GM19193 (cell line): ENCODE results near the gene GPATCH2L.

Source experiments
- POLR2A ChIP-seq: IDR thresholded peaks from 4 replicates; pipeline ENCODE4 v1.6.1; 2011; ENCODE audit not compliant: insufficient read depth, insufficient read length; ENCODE audit errors: extremely low read depth

GPATCH2L gene

DNA sequence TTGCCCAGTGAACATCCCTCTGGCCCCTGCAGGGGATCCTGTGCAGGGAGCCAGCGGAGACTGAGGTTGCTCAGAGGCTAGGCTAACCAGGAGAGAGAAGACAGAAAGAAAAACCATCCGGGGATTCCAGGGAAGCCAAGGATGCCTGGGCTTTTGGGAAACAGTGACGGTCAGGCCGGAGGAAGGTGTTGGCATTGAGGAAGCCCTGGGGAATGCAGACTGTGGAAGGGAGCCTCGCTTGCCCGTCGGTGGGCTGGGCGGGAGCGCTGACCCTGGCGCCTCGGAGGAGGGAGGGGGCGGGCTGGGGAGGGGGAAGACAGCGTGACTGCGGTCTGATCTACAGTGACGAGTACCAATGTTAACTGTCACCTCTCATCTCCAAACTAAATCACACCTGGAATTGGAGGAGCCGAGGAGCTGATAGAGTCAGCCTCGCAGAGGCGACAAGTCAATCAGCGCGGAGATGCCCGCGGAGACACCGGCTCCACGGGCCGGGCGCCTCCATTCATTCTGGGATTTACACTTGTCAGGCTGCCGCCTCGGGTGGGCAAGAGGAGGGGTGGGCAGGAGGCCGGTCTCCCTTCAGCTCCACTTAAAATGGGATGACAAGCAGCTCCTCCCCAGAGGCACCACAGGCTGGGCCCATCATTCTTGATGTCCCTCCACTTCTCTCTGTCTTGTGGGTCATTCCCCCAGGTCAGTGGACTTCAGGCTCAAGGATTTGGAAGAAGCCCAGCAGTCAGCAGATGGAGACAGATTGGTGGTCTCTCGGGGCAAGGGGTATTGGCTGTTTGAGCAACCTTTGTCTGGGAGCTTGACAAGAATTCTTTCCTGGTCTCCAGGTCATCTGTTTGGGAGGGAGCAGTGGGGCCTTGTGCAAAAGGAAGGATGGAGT is 20.4 kb upstream of the GPATCH2L start:
- no peak for TF ChIP-seq POLR2A

DNA sequence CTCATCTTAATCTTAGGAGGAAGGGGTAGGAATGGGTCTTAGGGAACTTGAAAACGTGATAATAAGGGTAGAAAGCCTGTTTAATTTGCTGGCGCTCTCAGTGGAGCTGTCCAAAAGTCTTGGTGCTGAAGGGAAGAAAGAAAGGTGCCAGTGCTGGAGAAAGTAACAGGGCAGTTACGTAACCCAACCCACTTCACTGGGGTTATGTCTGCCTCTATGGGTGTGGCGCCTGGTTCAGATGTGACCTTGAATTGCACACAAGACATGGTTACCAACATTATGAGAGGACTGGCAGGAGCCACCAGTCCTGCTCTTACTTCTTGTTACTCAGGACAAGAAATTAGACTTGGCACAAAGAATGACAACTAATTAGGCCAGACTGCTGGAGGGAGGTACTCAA is 18.6 kb upstream of the GPATCH2L start:
- no peak for TF ChIP-seq POLR2A

DNA sequence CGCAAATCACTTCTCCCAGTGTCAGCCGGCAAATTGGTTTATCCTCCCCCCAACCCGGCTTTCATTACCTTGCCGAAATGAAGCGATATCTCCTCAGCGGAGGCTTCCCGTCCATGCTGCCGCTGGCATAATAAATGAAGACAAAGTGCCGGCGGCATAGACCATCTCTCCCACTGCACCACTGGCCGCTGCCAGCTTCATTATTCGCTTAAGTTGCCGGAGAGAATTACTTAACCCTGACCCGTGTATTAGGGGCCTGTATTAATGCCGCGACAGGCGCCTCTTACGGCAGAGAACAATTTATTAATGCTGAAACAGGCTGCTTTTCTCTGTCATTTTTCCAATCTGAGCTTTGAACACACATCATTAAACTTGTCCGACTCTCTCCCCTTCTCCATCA is 17.5 kb upstream of the GPATCH2L start:
- no peak for TF ChIP-seq POLR2A

DNA sequence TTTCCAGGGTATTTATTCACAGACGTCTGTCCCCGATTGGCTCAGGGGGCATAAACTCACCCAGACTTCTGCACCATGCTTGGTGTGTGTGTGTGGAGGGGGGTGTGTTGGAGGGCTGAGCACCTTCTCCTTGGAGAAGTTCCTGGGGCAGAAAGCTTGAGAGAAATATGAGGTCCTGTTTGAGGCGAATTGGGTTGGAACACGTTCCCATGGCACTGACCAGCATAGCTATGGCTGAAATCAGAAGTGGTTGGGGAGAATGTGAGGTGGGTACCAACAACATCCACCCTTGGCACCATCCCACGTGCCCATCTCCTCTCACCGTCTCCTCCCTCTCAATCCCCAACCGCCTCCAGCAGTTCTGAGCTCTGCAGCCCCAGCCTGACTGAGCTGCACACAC is 16.0 kb upstream of the GPATCH2L start:
- TF ChIP-seq POLR2A = no peak

DNA sequence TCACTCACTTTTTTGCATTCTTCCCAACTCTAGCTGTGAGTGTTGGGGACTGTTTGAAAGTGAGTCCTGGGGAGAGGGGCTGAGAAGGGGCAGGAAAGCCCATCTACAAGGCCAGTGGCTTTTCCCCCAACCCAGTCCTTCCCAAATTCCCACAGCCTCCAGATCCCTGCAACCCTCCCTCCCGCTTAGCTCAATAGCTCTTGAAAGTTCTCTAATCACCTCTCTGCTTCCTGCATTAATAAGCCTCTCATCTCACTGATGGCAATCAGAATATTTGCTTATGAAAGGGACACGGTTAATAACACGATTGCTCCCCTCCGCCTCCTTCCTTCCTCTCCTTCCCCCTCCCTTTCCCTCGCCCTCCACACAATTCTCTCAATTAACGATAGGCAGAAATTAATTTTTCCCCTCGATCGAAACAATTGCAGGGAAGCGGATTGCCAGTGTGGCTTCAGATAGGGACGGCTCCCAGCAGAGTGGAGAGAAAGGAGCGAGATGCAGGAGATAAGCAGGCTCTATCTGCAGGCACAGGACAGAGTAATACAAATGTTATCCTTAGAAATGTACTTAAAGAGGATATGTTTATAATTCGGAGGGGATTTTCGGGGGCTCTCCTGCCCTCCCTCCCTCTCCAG is 15.1 kb upstream of the GPATCH2L start:
- no peak for TF ChIP-seq POLR2A

DNA sequence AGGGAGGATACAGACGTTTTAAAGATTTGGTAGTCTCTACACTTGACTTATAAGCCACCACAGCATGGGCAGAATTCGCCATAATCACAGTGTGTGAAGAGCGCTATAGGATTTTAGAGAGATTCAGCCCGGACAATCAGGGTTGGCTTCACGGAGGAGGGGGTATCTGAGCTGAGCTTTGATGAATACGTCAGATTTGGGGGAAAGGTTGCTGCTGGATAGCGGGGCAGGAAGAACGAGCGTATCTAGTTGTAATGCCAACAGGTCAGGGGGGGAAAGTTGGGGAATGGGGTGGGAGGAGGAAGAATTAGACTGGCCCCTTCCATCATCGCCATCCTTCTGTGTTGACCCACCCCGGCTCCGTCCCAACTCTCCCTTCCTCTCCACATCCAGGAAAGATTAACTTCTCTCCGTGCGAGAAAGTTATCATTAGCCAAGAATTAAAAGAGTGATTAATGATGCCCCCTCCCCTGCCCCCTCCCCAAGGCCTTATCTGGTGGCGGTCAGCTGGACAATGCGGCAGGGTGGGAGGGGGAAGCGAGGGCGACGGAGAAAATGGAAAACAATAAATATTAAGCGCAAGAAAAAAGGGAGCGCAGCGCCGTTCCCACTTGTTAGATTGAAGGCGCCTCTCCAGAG is 13.5 kb upstream of the GPATCH2L start:
- no peak for TF ChIP-seq POLR2A

DNA sequence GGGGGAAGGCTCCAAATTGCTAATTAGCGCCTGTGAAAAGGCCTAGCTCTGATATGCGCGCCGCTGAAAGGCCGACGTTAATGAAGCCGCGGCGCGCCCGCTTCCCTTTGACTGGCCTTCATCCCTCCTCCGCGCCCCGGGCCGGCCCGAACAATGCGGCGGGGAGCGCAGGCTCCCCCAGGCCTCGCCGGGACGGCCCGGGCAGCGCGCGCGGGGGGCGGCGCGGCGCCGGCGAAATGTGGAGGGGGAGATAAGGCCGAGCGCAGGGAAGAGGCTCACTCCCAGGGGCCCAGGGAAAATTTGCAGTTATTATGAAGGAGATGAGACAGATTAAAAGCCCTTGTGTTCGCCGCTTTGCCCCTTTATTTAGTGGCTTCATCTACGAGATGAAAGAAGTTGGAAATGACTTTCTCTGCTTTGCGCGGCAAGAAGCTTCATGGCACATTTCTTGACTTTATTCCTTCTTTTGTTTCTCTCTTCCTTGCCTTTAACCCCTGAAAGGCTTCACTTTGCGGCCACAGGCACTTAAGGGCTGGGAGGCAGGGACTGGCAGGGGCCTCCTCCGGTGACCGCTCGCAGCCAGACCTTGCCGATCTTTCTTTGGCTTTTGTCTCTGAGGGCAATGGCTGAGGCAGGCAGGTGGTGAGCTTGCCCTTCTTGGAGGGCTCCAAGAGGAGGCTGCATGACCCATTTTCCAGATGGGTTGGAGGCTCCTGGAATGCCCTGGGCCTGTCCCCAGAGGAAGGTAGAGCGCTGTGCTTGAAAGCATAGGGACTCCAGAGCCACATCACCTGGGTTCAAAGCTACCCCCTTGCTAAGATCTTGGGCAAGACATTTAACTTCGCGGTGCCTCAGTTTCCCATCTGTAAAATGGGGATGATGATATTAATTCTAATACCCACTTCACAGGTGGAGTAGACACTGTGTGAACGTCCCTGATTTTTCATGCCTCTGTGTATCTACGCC is 12.7 kb upstream of the GPATCH2L start:
- TF ChIP-seq POLR2A = no peak

DNA sequence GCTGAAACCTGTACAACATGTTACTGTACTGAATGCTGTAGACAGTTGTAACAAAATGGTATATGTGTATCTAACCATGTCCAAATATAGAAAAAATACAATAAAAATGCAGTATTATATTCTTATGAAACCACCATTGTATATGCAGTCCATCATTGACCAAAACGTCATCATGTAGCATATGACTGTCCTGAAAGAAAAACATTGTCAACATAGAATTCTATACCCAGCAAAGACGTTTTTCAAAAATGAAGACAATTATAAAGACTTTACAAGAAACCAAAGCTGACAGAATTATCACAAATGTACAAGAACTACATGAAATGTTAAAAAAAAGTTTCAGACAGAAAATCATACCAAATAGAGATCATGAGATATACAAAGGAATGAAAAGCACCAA is 8.1 kb upstream of the GPATCH2L start:
- TF ChIP-seq POLR2A = no peak

DNA sequence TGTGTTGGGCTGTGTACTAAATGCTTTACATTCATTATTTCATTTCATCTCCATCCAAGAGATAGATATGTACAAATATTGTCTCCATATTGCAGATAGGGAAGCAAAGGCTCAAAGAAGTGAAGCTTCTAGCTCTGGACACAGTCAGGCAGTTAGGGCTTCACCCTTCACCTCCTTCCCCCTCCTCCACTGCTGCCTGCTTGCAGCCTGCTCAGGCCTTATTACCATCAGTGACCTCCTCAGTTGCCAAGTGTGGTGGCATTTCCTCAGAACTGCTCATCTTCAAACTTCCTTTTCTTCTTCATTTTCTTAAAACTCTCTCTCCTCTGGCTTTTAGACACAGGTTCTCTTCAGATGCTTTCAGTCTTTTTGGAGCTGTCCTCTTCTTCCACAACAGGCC is 4.7 kb upstream of the GPATCH2L start:
- TF ChIP-seq POLR2A = no peak

DNA sequence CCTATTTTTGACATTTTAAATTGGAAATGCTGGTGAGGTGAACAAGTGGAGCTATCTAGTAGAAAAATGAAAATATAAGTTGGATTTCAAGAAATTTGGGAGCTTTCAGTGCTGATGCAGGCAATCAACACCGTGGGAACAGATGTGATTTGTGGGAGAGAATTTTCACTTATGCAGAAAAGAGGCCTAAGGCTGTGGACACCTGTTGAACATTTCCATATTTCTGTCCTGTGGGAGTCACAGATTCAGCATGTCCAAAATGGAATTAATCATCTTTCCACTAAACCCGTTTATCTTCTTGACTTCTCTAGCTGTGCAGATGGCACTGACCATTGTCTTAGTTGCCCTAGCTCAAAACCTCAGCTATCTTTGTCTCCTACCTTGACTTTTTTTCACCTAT is 2.5 kb upstream of the GPATCH2L start:
- TF ChIP-seq POLR2A = no peak

DNA sequence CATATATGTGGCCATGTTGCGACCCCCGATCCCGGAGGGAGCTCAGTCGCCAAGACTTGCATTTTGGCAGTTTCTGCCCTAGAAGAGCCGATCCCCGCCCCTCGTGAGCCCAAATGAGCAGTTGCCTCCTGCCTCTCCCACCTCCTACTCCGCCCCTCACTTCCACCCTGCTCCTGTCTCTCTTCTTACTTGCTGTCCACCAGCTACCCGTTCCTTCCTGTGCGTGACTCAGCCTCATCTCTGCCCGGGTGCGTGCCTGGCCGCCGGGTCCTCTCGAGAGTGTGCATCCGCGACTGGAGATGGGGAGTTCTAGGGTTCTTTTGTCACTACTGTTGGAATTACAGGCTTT is 585 bp downstream of the GPATCH2L start:
- TF ChIP-seq POLR2A = no peak

DNA sequence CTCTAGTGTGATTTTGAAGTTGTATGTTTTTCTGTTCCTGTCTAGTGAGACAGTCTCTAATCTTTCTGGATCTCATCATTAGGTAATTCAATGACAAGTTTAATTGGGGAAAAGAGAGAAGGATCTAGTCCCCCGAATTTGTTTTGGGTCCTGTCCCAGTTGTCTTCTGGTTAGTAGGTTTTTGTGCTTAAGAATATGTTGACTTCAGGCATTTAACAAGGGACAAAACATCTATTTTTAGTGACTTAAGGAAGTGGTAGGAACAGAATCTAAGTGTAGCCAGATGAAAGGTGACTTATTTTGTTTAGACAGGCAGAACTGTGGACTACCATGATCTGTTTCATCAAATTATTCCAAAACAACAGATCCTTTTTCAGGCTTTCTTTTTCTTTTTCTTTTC is 2.2 kb downstream of the GPATCH2L start:
- no peak for TF ChIP-seq POLR2A

DNA sequence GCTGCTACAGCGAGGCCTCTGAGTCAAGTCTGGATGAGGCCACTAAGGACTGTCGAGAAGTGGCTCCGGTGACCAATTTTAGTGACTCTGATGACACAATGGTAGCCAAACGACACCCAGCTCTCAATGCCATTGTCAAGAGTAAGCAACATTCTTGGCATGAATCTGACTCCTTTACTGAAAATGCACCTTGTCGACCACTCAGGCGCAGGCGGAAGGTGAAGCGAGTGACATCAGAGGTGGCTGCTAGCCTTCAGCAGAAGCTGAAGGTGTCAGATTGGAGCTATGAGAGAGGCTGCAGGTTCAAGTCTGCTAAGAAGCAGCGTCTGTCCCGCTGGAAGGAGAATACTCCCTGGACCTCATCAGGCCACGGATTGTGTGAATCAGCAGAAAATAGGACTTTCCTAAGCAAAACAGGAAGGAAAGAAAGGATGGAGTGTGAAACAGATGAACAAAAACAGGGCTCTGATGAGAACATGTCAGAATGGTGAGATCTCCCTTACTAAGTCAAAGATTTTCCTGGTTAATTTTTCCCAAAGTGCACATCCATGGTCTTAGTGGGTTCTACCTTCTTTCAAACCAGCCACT is 2.9 kb downstream of the GPATCH2L start:
- TF ChIP-seq POLR2A = no peak

DNA sequence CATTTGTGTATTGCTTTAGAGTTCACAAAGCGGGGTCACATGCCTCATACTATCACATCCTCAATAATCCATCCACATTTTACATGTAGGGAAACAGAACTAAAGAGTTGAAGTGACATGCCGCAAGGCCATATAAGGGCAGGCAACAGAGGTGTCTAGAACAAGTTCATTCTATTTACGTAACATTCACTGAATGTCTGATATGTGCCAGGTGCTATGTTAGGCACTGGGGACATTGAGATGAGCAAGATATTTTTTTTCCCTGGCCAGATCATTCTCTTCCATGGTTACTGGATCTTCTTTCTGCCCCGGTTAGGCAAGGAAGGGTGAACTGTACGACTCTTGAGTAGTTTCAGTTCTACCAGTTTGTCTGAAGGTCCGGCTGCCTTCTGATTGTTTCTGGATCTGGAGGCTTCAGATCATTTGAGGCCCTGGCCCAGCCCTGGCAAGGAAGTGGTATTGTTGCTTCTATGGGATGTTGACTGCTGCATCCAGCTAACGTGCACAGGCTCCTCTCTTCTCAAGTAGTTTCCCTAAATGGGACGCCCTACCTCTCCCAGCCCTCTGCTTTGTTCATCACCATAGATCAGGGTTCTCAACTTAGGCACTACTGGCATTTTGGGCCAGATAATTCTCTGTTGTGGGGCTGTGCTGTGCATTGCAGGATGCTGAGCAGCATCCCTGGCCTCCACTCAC is 12.1 kb downstream of the GPATCH2L start:
- no peak for TF ChIP-seq POLR2A

DNA sequence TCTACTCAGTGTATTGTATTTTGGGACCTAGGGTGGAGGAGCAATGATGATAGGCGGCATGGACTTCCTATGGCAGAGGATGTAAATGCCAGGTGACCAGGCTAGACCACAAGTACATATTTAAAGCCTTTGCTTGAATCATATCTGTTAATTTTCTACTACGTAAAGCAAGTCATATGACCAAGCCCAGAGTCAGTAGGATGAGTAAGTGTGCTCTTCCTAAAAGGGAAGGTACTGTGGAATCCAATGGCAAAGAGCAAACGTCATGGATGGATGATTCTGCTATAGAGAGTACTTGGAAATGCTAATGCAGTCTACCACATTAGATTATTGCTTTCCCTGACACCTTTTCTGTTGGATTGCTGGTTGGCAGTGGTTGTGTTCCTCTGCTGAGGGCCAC is 16.8 kb downstream of the GPATCH2L start:
- no peak for TF ChIP-seq POLR2A

DNA sequence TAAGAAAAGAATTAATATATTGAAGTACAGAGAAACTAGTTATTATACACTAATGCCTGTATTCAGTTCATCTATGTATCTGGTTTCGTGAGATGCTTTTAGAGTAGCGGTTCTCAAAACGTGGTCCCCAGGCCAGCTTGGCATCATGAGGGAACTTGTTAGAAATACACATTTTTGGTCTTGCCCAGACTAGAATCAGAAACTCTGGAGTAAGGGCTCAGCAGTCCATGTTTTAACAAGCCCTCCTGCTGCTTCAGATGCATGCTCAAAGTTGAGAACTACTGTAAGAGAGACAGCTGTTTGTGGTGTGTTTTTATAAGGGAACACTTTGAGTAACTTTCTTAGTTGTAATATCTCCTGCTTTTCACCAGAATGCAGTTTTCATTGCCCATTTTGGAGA is 18.1 kb downstream of the GPATCH2L start:
- TF ChIP-seq POLR2A = no peak
